Measurements from ENCODE around the gene TRMT1.

TRMT1 gene

GRCh38 chr19:13063461-13064091, 53.0 kb downstream of the TRMT1 start:
- ChIA-PET CTCF (interaction anchor here (0.9 to 14.9 kb wide), 9 partner anchors 11 to 98 kb away, joined by 3 to 270 read pairs (median 94); no protein-coding TSS in a partner anchor), POLR2A (no interaction called here)
- DNase-seq (ENCODE audit: extremely low spot score) = no peak
- TF ChIP-seq CTCF (IDR thresholded peaks at IDR 0.05; ENCODE audit: control extremely low read depth, extremely low read depth, low read depth, missing control alignments) = no peak

- no peak for TF ChIP-seq CTCF (IDR thresholded peaks at IDR 0.05; ENCODE audit: control extremely low read depth, extremely low read depth, low read depth, missing control alignments)
- ChIA-PET POLR2A (no interaction called here), CTCF (interaction anchor here (1.1 to 14.9 kb wide), 21 partner anchors 10 to 302 kb away, joined by 3 to 270 read pairs (median 23); no protein-coding TSS in a partner anchor)
- no peak for DNase-seq (ENCODE audit: extremely low spot score)
Measured at GRCh38 chr19:13062317-13062716, 54.2 kb downstream of the TRMT1 start.

- peak; percentile 96 for TF ChIP-seq CTCF (IDR thresholded peaks at IDR 0.05; ENCODE audit: control extremely low read depth, extremely low read depth, low read depth, missing control alignments)
- CTCF ChIA-PET = interaction anchor here (0.6 to 14.9 kb wide), 46 partner anchors 9 to 301 kb away, joined by 3 to 270 read pairs (median 5); partner anchors contain the start of genes DAND5, DNASE2, GCDH and KLF1
- POLR2A ChIA-PET = no interaction called here
- DNase-seq (ENCODE audit: extremely low spot score) = peak; percentile 91
Measured at GRCh38 chr19:13060964-13061927, 55.3 kb downstream of the TRMT1 start.

- no peak for TF ChIP-seq CTCF (IDR thresholded peaks at IDR 0.05; ENCODE audit: control extremely low read depth, extremely low read depth, low read depth, missing control alignments)
- CTCF ChIA-PET = interaction anchor here (0.8 to 14.9 kb wide), 33 partner anchors 8 to 218 kb away, joined by 3 to 270 read pairs (median 6); partner anchors contain the start of genes DAND5 and KLF1
- DNase-seq (ENCODE audit: extremely low spot score) = no peak
- POLR2A ChIA-PET = interaction anchor here (0.7 kb wide), 1 partner anchor 98 kb away, joined by 3 read pairs; no protein-coding TSS in a partner anchor
Measured at GRCh38 chr19:13060233-13060963, 56.1 kb downstream of the TRMT1 start.

- no peak for DNase-seq (ENCODE audit: extremely low spot score)
- ChIA-PET POLR2A (no interaction called here), CTCF (interaction anchor here (0.6 to 14.9 kb wide), 11 partner anchors 15 to 93 kb away, joined by 3 to 270 read pairs (median 69); no protein-coding TSS in a partner anchor)
Measured at GRCh38 chr19:13058951-13059660, 57.4 kb downstream of the TRMT1 start.

More at GRCh38 chr19:13058951-13059660, 57.4 kb downstream of the TRMT1 start:
- no peak for TF ChIP-seq CTCF (IDR thresholded peaks at IDR 0.05; ENCODE audit: control extremely low read depth, extremely low read depth, low read depth, missing control alignments)
